Measurements from ENCODE around the gene TRPV3.

Gene TRPV3

DNA sequence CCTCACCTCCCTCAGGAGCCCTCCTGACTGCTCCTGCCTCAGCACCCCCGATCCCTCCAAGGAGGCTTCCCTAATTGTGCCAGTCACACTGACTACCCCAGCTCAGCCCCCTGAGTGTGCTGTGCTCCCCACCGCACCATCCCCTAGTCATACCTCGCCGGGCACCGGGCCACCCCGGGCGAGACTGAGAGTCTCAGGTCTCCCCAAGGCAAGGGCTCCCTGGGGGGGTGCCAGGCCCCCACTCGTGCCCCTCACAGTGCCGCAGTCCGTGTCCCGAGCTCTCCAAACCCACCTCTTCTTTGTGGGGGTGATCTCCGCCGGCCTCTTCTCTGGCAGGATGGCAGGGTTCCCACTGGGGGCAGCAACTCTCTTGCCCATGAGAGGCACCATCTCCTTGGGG, 3.2 kb downstream of the TRPV3 start:
- Mint-ChIP-seq H3K9me3 (no peaks in the 10 kb centered on the region), H3K4me3 (no peak overlapping the region), H3K36me3 (ENCODE audit: low read depth) (no peaks in the 10 kb centered on the region), H3K4me1 (peaks cover 12% of the 10 kb centered on the region), H3K27ac (no peak overlapping the region), H3K27me3 (ENCODE audit: low read depth, poor library complexity) (peaks cover 25% of the 10 kb centered on the region)
- DNase-seq = no peak
- TF ChIP-seq CTCF (IDR thresholded peaks at IDR 0.05) = no peak

DNA sequence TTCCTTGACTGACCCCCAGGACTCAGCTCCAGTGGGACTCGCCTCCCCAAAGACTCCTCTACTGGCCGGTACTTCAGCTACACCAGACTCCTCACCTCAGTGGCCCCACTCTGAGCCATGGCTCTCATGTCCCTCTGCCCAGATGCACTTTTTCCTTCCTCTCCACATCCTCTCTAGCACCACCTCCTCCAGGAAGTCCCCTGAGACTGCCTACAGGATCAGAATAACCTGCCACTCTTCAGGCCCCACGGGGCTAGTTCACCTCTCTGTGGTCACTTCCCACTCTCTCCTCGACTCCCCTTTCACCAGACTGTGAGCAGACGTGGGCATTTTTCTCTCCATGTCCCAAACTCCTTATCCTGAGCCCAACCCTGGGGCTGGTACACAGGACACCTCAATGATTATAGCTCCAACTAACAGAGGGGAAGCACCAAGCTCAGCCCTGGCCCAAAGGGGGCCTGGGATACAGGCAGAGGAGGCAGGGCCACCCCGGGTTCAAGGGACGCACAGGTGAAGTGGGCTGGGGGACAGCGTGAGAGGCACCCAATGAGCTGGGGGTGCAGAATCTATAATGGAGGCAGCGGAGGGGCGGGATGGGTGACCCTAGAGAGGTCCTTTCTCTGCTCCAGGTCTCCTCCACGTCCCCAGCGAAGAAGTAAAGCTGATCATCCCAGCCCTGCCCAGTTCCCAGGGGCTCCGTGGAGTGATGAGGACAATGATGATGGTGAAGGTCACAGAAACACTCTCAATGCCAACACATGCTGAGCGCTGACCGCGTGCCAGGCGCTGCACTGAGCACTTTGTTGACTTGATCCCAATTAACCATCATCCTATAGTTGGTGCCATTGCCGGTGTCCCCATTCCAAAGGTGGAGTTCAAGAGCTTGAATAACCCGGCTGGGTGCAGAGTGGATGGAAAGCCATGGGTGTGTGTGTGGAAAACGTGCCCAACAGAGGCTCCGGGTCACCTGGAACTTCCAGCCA, 3.9 kb downstream of the TRPV3 start:
- TF ChIP-seq CTCF (IDR thresholded peaks at IDR 0.05) = no peak
- Mint-ChIP-seq H3K4me3 (no peak overlapping the region), H3K27me3 (ENCODE audit: low read depth, poor library complexity) (peaks cover 23% of the 10 kb centered on the region), H3K27ac (no peak overlapping the region), H3K36me3 (ENCODE audit: low read depth) (no peaks in the 10 kb centered on the region), H3K9me3 (no peaks in the 10 kb centered on the region), H3K4me1 (peaks cover 12% of the 10 kb centered on the region)
- no peak for DNase-seq

- Mint-ChIP-seq H3K36me3 (ENCODE audit: low read depth) (no peaks in the 10 kb centered on the region), H3K27ac (peak overlapping the region; percentile 71), H3K4me1 (peaks cover 8% of the 10 kb centered on the region), H3K9me3 (no peaks in the 10 kb centered on the region), H3K27me3 (ENCODE audit: low read depth, poor library complexity) (peaks cover 26% of the 10 kb centered on the region), H3K4me3 (no peak overlapping the region)
- no peak for DNase-seq
- no peak for TF ChIP-seq CTCF (IDR thresholded peaks at IDR 0.05)
These were observed 4.7 kb downstream of the TRPV3 start for GRCh38 chr17:3552916-3553315.

DNA sequence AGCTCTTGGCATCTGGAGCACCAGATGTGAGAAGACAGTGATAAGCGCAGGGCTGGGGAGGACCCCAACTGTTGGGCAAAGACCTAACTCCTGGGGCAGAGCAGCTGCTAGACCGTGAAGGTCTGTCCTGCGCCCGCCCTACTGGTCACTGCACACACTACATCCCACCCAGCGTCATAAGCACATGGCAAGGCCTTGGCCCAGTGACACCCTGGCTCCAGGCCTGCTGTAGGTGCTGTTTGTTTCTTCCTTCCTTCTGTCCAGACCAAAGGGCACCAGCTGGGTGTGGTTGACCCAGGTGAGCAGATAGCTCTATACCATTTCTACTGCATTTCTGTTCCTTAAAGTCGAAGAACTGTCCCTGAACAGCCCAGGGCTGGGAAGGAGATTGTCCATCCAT, 6.4 kb downstream of the TRPV3 start:
- no peak for DNase-seq
- H3K4me1 Mint-ChIP-seq = peaks cover 4% of the 10 kb centered on the region
- peaks cover 26% of the 10 kb centered on the region for H3K27me3 Mint-ChIP-seq (ENCODE audit: low read depth, poor library complexity)
- H3K27ac Mint-ChIP-seq = no peak overlapping the region
- no peak for TF ChIP-seq CTCF (IDR thresholded peaks at IDR 0.05)
- H3K9me3 Mint-ChIP-seq = no peaks in the 10 kb centered on the region
- H3K4me3 Mint-ChIP-seq = no peak overlapping the region
- H3K36me3 Mint-ChIP-seq (ENCODE audit: low read depth) = no peaks in the 10 kb centered on the region

DNA sequence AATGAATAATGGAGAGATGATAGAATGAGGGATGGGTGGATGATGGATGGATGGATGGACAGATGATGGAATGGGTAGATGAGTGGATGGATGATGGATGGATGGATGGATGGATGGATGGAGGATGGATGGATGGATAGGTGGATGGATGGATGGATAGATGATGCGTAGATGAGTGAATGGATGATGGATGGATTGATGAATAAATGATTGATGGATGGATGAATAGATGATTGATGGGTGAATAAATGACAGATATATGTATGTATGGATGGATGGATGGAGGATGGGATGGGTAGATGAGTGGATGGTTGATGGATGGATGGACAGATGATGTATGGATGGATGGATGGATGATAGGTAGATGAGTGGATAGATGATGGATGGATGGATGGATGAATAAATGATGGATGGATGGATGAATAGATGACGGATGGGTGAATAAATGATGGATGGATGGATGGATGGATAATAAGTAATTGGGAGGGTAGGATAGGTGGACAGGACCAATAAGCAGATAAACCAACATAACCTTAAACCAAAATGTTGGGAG, 7.9 kb downstream of the TRPV3 start:
- H3K9me3 Mint-ChIP-seq = no peaks in the 10 kb centered on the region
- H3K36me3 Mint-ChIP-seq (ENCODE audit: low read depth) = no peaks in the 10 kb centered on the region
- peaks cover 6% of the 10 kb centered on the region for H3K4me1 Mint-ChIP-seq
- no peak overlapping the region for H3K4me3 Mint-ChIP-seq
- TF ChIP-seq CTCF (IDR thresholded peaks at IDR 0.05) = no peak
- H3K27me3 Mint-ChIP-seq (ENCODE audit: low read depth, poor library complexity) = peaks cover 20% of the 10 kb centered on the region
- peak overlapping the region; percentile 2 for H3K27ac Mint-ChIP-seq
- DNase-seq = no peak
